OCI-LY1 (cell line): ENCODE measurements around the gene U2AF1L4.

Experiments
- EZH2 ChIP-seq: fragments of 200-600 bp; sonication (generic), shearing (Covaris generic); IDR thresholded peaks from 2 replicates; pipeline ENCODE4 v1.8.0; 2017; ENCODE audit warnings: borderline replicate concordance, mixed run types, mild to moderate bottlenecking, antibody characterized with exemption, low read length, moderate library complexity, mixed read lengths
- TF ChIP-seq, protein P1 (sequence below): fragments of 200-600 bp; sonication (generic), shearing (Covaris generic); IDR thresholded peaks from 2 replicates; pipeline ENCODE4 v1.5.1; 2017; ENCODE audit warnings: mild to moderate bottlenecking, antibody characterized with exemption, low read length, moderate library complexity, mixed read lengths

DNA sequence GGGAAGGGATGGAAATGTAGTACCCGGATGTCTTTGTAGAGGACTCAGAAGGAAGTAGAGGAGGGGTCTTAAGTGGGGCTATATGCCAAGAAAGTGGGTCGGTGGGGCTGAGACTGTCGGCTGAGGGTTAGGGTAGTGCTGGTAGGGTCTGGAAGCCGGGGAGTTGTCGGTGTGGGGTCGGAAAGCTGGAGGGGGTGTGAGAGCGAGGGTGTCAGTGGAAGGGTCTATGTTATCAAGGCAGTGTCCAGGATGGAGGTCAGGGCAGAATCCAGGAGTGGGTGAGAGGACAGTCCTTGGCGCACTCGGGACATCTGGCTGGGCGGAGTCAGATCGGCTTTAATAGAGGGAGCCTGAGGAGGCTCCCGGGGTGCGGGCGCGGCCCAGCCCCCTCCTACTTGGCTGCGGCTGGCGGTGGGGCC, 9.9 kb upstream of the U2AF1L4 start:
- TF ChIP-seq, protein P1, sequence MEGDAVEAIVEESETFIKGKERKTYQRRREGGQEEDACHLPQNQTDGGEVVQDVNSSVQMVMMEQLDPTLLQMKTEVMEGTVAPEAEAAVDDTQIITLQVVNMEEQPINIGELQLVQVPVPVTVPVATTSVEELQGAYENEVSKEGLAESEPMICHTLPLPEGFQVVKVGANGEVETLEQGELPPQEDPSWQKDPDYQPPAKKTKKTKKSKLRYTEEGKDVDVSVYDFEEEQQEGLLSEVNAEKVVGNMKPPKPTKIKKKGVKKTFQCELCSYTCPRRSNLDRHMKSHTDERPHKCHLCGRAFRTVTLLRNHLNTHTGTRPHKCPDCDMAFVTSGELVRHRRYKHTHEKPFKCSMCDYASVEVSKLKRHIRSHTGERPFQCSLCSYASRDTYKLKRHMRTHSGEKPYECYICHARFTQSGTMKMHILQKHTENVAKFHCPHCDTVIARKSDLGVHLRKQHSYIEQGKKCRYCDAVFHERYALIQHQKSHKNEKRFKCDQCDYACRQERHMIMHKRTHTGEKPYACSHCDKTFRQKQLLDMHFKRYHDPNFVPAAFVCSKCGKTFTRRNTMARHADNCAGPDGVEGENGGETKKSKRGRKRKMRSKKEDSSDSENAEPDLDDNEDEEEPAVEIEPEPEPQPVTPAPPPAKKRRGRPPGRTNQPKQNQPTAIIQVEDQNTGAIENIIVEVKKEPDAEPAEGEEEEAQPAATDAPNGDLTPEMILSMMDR, result no peak
- no peak for TF ChIP-seq EZH2
